ENCODE results near the gene FOCAD. TPM values are rescaled to one million over a fixed set of nuclear protein-coding genes. Genes with fewer than 3 reads are reported as not detected.

The FOCAD gene
- total and polyA plus RNA-seq, 10 of the 15 experiments (the other 5 are each of a cell fraction or from before 2014, with no cell fraction given), result 13.7 to 93.0 (median 41.8) TPM

GRCh38 chr9:20898885-20899554, 215.0 kb downstream of the FOCAD start (continued):
- TF ChIP-seq, protein P1, sequence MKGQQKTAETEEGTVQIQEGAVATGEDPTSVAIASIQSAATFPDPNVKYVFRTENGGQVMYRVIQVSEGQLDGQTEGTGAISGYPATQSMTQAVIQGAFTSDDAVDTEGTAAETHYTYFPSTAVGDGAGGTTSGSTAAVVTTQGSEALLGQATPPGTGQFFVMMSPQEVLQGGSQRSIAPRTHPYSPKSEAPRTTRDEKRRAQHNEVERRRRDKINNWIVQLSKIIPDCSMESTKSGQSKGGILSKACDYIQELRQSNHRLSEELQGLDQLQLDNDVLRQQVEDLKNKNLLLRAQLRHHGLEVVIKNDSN (IDR thresholded peaks at IDR 0.05; ENCODE audit: borderline replicate concordance, extremely low read length, insufficient read depth, low read depth, low read length), result no peak
- TF ChIP-seq SMC3 (IDR thresholded peaks at IDR 0.05; ENCODE audit: borderline replicate concordance, low read length) (no peak), IKZF2 (IDR thresholded peaks at IDR 0.05) (no peak), SIN3A (IDR thresholded peaks at IDR 0.05; ENCODE audit: low read depth, low read length) (no peak), ZBTB40 (IDR thresholded peaks at IDR 0.05; ENCODE audit: borderline replicate concordance) (no peak), ZNF622 (IDR thresholded peaks at IDR 0.05) (no peak), MYC (IDR thresholded peaks at IDR 0.05; ENCODE audit: insufficient read depth, insufficient read length, insufficient replicate concordance, low read length, severe bottlenecking) (no peak), RFX5 (IDR thresholded peaks at IDR 0.05; ENCODE audit: low read depth, low read length) (no peak)
